ENCODE results near the gene TGFBR3. TPM values are rescaled to one million over a fixed set of nuclear protein-coding genes. Genes with fewer than 3 reads are reported as not detected.

TGFBR3 gene
- total and polyA plus RNA-seq, 2 of the 8 experiments (the other 6 are each of a cell fraction or from before 2014, with no cell fraction given): 2.0 to 6.1 TPM

- no peaks in the 10 kb centered on the region for H3K79me1 ChIP-seq (ENCODE audit: low read depth, low read length)
- no peaks in the 10 kb centered on the region for H3K27me3 ChIP-seq (replicated peaks in 1 of 4; ENCODE audit: control insufficient read depth in 3 of 4, extremely low read depth in 1 of 4, insufficient read depth in 3 of 4, low read length in 3 of 4)
- no peak overlapping the region for H3K14ac ChIP-seq (ENCODE audit: insufficient read length)
- no peak overlapping the region for H2BK20ac ChIP-seq (ENCODE audit: low read length)
- no peak overlapping the region for H4K8ac ChIP-seq (ENCODE audit: extremely low read depth, insufficient read depth, low read length)
- FAIRE-seq (no peak), DNase-seq (ENCODE audit: low read depth in 1 of 2, low spot score in 2 of 2) (no peak)
- H2BK120ac ChIP-seq (replicated peaks; ENCODE audit: low read depth, low read length): no peak overlapping the region
- no peak overlapping the region for H2BK5ac ChIP-seq (ENCODE audit: low read depth, low read length)
- no peak overlapping the region for H3K23ac ChIP-seq (ENCODE audit: insufficient read length)
- ChIA-PET POLR2A (ENCODE audit: partially characterized antibody) (no interaction called here), CTCF (ENCODE audit: partially characterized antibody) (no interaction called here)
- H3K79me2 ChIP-seq (ENCODE audit: control insufficient read depth in 1 of 2, insufficient read depth in 2 of 2, low read length in 2 of 2): no peaks in the 10 kb centered on the region
- no peak overlapping the region for H3K56ac ChIP-seq (replicated peaks; ENCODE audit: insufficient read length, low read depth, low read length)
- no peak overlapping the region for H2BK12ac ChIP-seq (ENCODE audit: low read depth, low read length)
- H3K4me2 ChIP-seq (ENCODE audit: insufficient read depth in 1 of 2, low read depth in 2 of 2, low read length in 2 of 2): no peak overlapping the region
- H4K5ac ChIP-seq (ENCODE audit: insufficient read length, low read depth, low read length): no peak overlapping the region
- no peak for TF ChIP-seq CEBPB (IDR thresholded peaks at IDR 0.05; ENCODE audit: low read depth, low read length)
- TF ChIP-seq EP300 (IDR thresholded peaks at IDR 0.05; ENCODE audit: borderline replicate concordance in 1 of 2, low read depth in 2 of 2, low read length in 2 of 2): no peak
- TF ChIP-seq POLR2A (IDR thresholded peaks at IDR 0.05; ENCODE audit: control extremely low read depth in 1 of 2, low read depth in 2 of 2, low read length in 2 of 2): no peak
- no peak overlapping the region for H2AFZ ChIP-seq (ENCODE audit: low read length)
- no peak overlapping the region for H3K27ac ChIP-seq (ENCODE audit: low read depth, low read length)
- H4K20me1 ChIP-seq (replicated peaks in 1 of 2; ENCODE audit: control insufficient read depth in 1 of 2, insufficient read depth in 2 of 2, low read length in 2 of 2): no peaks in the 10 kb centered on the region
- no peak overlapping the region for H4K91ac ChIP-seq (replicated peaks; ENCODE audit: insufficient read length, low read length)
- no peak overlapping the region for H3K4ac ChIP-seq (replicated peaks; ENCODE audit: insufficient read length, low read depth, low read length)
- WGBS, 2 experiments (ENCODE audit: extremely low coverage in 1 of 2, insufficient coverage in 1 of 2, insufficient read length in 1 of 2, insufficient replicate concordance in 2 of 2, low coverage in 1 of 2, low lambda C conversion rate in 2 of 2, missing lambda C conversion rate in 1 of 2): 91 to 100% methylated on average over 1 to 4 of the region's 4 CpGs
- no peak overlapping the region for H3K18ac ChIP-seq (ENCODE audit: extremely low read depth, low read length)
- no peak overlapping the region for H2BK15ac ChIP-seq (ENCODE audit: low read length)
- H2AK5ac ChIP-seq (ENCODE audit: low read depth, low read length): no peak overlapping the region
- peaks cover 0 to 8% (median 0%) of the 10 kb centered on the region in 4 experiments; a peak in 1 of 7 replicates for H3K4me1 ChIP-seq (replicated peaks in 1 of 4; ENCODE audit: control insufficient read depth in 3 of 4, insufficient read depth in 4 of 4, low read length in 3 of 4)
- H3K23me2 ChIP-seq (ENCODE audit: low read depth, low read length): no peaks in the 10 kb centered on the region
- no peak overlapping the region for H3K9ac ChIP-seq (replicated peaks in 1 of 4; ENCODE audit: extremely low read depth in 1 of 4, low read depth in 3 of 4, low read length in 3 of 4)
- no peak overlapping the region for H3K4me3 ChIP-seq (ENCODE audit: extremely low read depth in 1 of 4, insufficient read depth in 2 of 4, low read depth in 3 of 4, low read length in 4 of 4)
- H3K9me3 ChIP-seq (ENCODE audit: insufficient read depth in 2 of 2, low read depth in 1 of 2, low read length in 1 of 2): no peaks in the 10 kb centered on the region
- no peaks in the 10 kb centered on the region for H3K36me3 ChIP-seq (ENCODE audit: control insufficient read depth in 2 of 4, insufficient read depth in 4 of 4, low read length in 3 of 4)
These were observed 71.5 kb downstream of the TGFBR3 start for GRCh38 chr1:91814448-91814847.

Measured in H1 (cell line).